ENCODE results near the gene KCNQ5.
"Not testable (repeated sequence)": the region's sequence is repeated elsewhere in the genome, so short reads cannot be mapped to it uniquely, and the experiment has no call there.

Gene KCNQ5

DNA sequence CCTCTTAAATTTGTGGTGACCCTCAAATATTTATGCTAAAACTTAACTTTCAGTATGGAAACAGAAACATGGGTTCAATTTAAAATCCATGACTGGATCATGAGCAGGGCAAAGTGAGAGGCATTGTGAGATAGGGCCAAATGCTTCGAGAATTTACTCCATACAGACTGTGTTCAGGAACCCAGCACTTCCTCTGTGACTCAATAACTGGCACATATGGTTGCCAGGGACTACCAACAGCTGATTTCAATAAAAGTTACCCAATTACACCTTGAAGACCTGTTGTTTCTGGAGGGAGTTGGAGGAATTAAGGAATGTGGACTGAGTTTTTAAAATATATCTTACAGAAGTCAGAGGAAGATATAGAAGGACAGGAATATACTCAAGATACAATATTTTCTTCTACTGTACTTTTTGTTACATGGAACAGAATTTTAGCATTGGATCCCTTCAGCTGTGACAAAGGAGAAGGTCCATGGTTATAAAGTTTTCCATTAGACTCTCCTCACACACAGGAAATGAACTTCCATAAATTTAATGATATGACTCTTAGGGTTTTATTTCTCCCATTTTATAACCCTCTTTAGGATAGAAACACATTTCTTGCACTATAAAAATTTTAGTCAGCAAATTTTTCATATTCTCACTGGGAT is 344.9 kb downstream of the KCNQ5 start:
- DNase-seq = no peak

GRCh38 chr6:72967329-72967728 is 345.5 kb downstream of the KCNQ5 start:
- no peak for DNase-seq

- no peak for DNase-seq
Observed at GRCh38 chr6:72968704-72969103, 346.8 kb downstream of the KCNQ5 start.

DNA sequence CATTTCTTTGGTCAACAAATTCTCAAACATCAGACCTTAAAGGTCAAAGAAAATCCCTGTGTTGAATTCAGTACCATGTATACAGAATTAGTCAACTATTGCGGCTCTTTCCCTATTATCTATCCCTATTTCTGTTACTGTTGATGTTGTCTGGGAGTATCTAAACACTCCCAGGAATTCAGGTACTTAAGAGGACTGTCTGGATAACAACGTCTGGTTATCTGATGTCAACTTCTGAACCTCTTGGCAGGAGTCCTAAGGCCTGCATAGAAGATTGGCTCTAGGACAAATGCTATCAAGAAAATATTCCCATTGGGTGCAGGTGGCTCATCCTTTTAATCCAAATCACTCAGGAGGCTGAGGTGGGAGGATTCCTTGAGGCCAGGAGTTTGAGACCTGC is 347.8 kb downstream of the KCNQ5 start:
- DNase-seq = no peak

DNA sequence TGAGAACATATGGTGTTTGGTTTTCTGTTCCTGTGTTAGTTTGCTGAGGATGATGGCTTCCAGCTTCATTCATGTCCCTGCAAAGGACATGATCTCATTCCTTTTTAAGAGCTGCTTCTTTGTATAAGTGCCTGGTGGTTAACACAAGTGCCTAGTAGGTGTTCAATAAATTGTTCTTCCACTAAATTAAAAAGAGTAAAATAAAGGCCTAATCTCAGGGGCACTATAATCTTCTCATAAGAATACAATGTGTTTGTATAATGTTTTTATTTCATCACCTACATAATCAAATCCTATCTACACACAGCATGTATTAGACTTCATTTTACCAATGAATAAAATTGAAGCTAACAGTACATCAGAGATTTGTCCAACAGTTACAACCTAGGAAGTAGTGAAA is 350.7 kb downstream of the KCNQ5 start:
- DNase-seq = no peak

GRCh38 chr6:72974276-72974675 is 352.4 kb downstream of the KCNQ5 start:
- DNase-seq = no peak

DNA sequence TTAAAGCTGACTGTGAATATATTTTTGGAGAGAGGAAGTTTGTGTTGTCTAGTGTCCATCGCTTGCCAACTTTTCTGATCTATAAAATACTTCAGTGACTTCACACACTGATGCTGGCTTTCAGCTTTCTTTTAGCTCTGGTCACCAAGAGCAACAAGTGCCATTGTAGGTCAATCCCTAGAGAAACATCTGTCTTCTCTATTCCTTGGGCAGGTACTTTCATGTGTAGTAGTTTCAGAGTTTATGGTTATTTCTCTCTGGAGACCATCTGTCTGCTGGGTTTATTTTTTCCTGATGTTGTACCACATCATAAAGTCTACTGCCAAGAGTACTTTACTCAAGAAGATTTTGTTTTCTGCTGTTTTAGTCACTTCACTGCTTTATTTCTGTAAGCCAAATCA is 353.5 kb downstream of the KCNQ5 start:
- DNase-seq = no peak

DNA sequence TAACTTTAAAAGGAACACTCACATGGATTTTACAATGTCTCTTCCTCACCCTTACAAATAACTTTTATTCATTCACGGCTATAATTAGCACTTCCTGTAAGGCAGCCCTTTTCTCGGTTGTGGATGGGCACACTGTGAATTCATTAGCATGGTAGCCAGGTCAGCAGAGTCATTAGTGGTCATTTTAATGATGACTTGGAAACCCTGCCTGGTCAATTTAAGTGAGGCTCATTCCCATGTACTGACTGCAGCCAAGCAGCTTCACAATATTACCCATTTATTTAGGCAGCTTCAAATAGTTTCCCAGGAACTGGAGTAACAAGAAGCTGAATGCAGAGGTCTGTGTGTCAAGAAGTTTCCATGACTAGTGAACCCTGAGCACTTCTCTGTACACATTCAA is 354.6 kb downstream of the KCNQ5 start:
- no peak for DNase-seq

GRCh38 chr6:72977114-72977513 is 355.2 kb downstream of the KCNQ5 start:
- DNase-seq = no peak

GRCh38 chr6:72978808-72979207 is 356.9 kb downstream of the KCNQ5 start:
- not testable (repeated sequence) for DNase-seq

DNA sequence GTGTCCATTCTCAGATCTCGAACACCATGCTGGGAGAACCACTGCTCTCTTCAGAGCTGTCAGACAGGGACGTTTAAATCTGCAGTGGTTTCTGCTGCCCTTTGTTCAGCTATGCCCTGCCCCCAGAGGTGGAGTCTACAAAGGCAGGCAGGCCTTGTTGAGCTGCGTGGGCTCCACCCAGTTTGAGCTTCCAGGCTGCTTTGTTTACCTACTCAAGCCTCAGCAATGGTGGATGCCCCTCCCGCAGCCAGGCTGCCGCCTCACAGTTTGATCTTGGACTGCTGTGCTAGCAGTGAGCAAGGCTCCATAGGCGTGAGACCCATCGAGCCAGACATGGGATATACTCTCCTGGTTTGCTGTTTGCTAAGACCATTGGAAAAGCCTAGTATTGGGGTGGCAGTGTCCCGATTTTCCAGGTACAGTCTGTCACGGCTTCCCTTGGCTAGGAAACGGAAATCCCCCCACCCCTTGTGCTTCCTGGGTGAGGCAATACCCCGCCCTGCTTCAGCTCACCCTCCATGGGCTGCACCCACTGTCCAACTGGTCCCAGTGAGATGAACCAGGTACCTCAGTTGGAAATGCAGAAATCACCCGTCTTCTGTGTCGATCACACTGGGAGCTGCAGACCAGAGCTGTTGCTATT is 362.4 kb downstream of the KCNQ5 start:
- not testable (repeated sequence) for DNase-seq

GRCh38 chr6:72984981-72985665 is 363.3 kb downstream of the KCNQ5 start:
- no peak for DNase-seq

DNA sequence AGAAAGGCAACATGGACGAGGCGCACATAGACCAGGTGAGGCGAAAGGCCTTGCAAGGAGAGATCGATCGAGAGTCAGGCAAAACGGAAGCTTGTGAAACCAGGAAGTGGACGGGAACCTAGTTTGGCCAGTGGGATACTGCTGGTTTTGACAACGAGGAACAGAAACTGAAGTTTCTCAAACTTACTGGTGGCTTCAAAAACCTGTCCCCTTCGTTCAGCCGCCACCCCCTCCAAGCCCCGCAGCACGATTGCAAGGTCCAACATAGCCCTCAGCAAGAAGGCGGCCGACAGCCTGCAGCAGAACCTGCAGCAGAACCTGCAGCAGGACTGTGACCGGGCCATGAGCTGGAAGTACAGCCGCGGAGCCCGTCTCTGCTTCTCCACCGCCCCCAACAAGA is 365.4 kb downstream of the KCNQ5 start:
- no peak for DNase-seq

GRCh38 chr6:72999995-73000394 is 378.1 kb downstream of the KCNQ5 start:
- no peak for DNase-seq

- DNase-seq = no peak
Observed at GRCh38 chr6:73000460-73000859, 378.6 kb downstream of the KCNQ5 start.

DNA sequence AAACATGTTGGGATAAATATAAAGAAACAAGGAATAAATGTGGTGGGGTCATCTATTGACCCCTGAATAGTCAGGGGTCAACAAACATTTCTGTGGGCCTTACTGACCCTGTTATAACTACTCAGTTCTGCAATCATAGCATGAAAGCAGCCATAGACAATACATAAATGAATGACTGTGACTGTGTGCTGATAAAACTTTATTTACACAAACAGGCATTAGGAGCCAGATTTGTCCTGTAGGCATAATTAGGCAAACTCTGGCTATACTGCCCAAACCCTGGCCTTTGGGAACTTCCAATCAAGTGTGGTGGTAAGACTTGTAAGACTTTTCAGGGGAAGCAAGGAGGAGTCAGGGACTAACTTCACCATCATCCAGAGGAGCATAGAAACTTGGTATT is 380.7 kb downstream of the KCNQ5 start:
- DNase-seq = no peak

- DNase-seq = no peak
Observed at GRCh38 chr6:73003302-73003701, 381.4 kb downstream of the KCNQ5 start.

- no peak for DNase-seq
Observed at GRCh38 chr6:73004231-73004630, 382.4 kb downstream of the KCNQ5 start.

DNA sequence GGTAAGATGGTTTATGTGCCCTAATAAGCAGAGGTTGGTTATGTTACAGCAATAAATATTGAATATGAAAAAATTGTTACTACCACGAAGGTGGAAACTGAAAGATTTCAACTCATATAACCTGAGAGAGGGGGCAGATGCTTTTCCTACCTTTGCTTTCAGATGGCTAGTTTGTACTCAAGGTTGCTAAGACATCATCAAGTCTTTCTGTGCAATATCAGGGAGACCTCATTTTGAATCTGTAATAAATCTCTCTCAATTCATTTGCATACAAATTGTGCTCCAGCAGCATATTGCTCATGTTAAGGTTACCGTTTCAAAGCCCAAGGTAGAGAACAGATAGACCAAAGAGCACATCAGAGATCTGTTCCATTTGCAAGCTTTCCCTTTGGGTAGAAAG is 383.0 kb downstream of the KCNQ5 start:
- DNase-seq = no peak

DNA sequence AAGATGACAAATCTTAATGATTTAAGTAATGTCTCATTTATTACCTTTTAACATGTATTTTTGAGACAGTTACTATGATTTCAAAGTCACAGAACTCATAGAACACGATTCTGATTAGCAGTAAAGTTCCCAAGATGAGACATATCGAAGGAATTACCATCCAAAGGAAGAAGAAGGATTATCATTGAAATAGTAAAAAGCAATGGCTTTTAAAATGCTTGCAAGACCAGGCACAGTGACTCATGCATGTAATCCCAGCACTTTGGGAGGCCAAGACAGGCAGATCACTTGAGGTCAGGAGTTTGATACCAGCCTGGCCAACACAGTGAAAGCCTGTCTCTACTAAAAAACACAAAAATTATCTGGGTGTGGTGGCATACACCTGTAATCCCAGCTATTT is 384.3 kb downstream of the KCNQ5 start:
- no peak for DNase-seq

DNA sequence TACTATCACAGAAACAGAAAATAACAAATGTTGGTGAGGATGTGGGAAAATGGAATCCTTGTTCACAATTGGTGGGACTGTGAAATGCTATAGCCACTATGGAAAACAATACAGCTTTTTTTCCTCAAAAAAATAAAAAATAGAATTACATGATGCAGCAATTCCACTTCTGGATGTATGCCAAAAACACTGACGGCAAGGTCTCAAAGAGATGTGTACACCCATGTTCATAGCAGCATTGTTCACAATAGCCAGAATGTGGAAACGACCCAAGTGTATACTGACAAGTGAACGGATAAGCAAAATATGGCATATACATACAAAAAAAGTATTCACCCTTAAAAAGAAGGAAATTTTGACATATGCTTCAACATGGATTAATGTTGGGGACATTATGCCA is 390.1 kb downstream of the KCNQ5 start:
- DNase-seq = no peak

DNA sequence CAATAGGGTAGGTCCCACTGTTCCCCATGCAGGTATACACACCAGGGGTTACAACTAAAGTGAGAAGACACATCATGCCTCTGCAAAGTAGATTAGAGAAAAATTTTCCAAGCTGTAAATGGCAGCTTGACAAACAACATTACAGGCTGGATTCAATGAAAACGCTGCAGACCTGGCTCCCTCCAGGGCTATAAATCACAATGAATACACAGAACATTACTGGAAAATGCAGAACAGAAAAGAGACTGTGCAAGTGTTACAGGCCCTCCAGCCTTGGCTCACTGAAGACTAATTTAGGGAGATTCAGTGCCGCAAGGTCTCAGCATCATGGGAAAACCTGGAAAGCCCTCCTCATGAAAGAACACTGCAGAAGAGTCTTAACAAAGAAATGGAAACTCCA is 395.6 kb downstream of the KCNQ5 start:
- DNase-seq = no peak

DNA sequence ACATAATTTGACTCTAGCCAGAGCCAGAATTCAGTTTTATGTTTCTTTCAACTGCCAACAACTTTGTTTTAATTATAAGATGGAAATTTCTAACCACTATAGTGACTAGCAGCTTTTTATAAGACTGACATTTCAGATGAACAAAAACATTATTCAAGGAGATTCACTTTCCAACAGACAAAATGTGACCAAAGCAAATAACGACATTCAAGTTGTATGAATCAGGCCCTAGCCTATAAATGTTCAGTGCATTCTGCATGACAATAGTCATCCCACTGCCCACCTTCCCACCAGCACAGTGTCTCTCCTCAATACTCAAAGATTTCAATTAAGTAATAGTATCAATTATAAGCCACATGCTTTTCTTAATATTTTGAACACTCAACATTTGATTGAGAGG is 402.7 kb downstream of the KCNQ5 start:
- no peak for DNase-seq

DNA sequence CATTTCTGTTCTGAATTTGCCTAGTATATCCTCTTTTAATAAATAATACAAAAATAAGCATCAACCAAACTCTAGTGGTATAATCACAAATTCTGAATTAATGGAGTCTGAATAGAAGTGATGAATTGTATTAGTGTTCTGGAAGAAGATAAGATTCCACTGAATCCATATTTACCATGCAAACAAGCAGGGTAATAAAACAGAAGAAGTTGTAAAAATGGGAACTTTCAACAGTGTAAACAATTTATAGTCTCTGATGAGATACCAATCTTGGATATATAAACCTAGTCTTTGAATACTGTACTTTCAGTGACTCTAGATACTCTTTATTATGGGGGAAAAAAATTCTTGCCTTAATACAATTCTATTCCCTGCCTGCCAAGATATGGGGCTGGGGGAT is 405.8 kb downstream of the KCNQ5 start:
- no peak for DNase-seq

Data from activated CD4-positive, alpha-beta T cell treated with anti-CD3 and anti-CD28 coated beads, Interleukin-2, amount 50 U/mL, for 4 hours (primary cell).